ENCODE results near the gene PLEKHA6. TPM values are rescaled to one million over a fixed set of nuclear protein-coding genes. Genes with fewer than 3 reads are reported as not detected.
A peak's percentile ranks its signal among the peaks of the same experiment; 100 is the strongest.
"Not testable (repeated sequence)": the region's sequence is repeated elsewhere in the genome, so short reads cannot be mapped to it uniquely, and the experiment has no call there.

Gene PLEKHA6
- total RNA-seq, 1 experiment from 2014 or later = not detected

- no peaks in the 10 kb centered on the region for H3K36me3 ChIP-seq
- H3K4me3 ChIP-seq = no peak overlapping the region
- no peaks in the 10 kb centered on the region for H3K9me3 ChIP-seq
- no peaks in the 10 kb centered on the region for H3K27me3 ChIP-seq
- peak; percentile 16 for DNase-seq
These were observed 24.6 kb downstream of the PLEKHA6 start for GRCh38 chr1:204335085-204335484.

GRCh38 chr1:204334455-204334854, 25.3 kb downstream of the PLEKHA6 start:
- H3K27me3 ChIP-seq = no peaks in the 10 kb centered on the region
- DNase-seq = no peak
- no peak overlapping the region for H3K4me3 ChIP-seq
- 0 out of 2 replicates have a peak, but pooled peaks cover under 1% of the 10 kb centered on the region for H3K9me3 ChIP-seq
- H3K36me3 ChIP-seq = no peaks in the 10 kb centered on the region

- Histone ChIP-seq H3K9me3 (peaks cover 6% of the 10 kb centered on the region; the same call in 1 of the 2 replicates), H3K27me3 (no peaks in the 10 kb centered on the region), H3K36me3 (no peaks in the 10 kb centered on the region), H3K4me3 (no peak overlapping the region)
- DNase-seq = no peak
These were observed 26.3 kb downstream of the PLEKHA6 start for GRCh38 chr1:204333427-204333826.

GRCh38 chr1:204331847-204332487, 27.8 kb downstream of the PLEKHA6 start:
- DNase-seq = no peak

GRCh38 chr1:204331275-204331674, 28.5 kb downstream of the PLEKHA6 start:
- no peaks in the 10 kb centered on the region for H3K36me3 ChIP-seq
- no peak for DNase-seq
- peaks cover 6% of the 10 kb centered on the region; the same call in 1 of the 2 replicates for H3K9me3 ChIP-seq
- no peaks in the 10 kb centered on the region for H3K27me3 ChIP-seq
- no peak overlapping the region for H3K4me3 ChIP-seq

More at GRCh38 chr1:204331847-204332487, 27.8 kb downstream of the PLEKHA6 start:
- Histone ChIP-seq H3K27me3 (no peaks in the 10 kb centered on the region), H3K4me3 (no peak overlapping the region), H3K36me3 (no peaks in the 10 kb centered on the region), H3K9me3 (peaks cover 6% of the 10 kb centered on the region; the same call in 1 of the 2 replicates)

GRCh38 chr1:204327870-204328269, 31.9 kb downstream of the PLEKHA6 start:
- not testable (repeated sequence) for H3K4me3 ChIP-seq, H3K9me3 ChIP-seq, DNase-seq, H3K27me3 ChIP-seq, H3K36me3 ChIP-seq

GRCh38 chr1:204327359-204327758, 32.4 kb downstream of the PLEKHA6 start:
- Histone ChIP-seq H3K27me3 (no peaks in the 10 kb centered on the region), H3K4me3 (no peak overlapping the region), H3K9me3 (peaks cover 6% of the 10 kb centered on the region; the same call in 1 of the 2 replicates), H3K36me3 (no peaks in the 10 kb centered on the region)
- no peak for DNase-seq

- Histone ChIP-seq H3K27me3 (no peaks in the 10 kb centered on the region), H3K9me3 (peaks cover 6% of the 10 kb centered on the region; the same call in 1 of the 2 replicates), H3K4me3 (no peak overlapping the region), H3K36me3 (no peaks in the 10 kb centered on the region)
- DNase-seq = no peak
These were observed 32.9 kb downstream of the PLEKHA6 start for GRCh38 chr1:204326771-204327300.

- Histone ChIP-seq H3K4me3 (no peak overlapping the region), H3K9me3 (peaks cover 6% of the 10 kb centered on the region; the same call in 1 of the 2 replicates), H3K36me3 (no peaks in the 10 kb centered on the region), H3K27me3 (no peaks in the 10 kb centered on the region)
- DNase-seq = no peak
These were observed 33.8 kb downstream of the PLEKHA6 start for GRCh38 chr1:204325944-204326343.

GRCh38 chr1:204323887-204324286, 35.8 kb downstream of the PLEKHA6 start:
- H3K36me3 ChIP-seq = no peaks in the 10 kb centered on the region
- peak; percentile 62 for DNase-seq
- H3K4me3 ChIP-seq = no peak overlapping the region
- H3K27me3 ChIP-seq = no peaks in the 10 kb centered on the region
- H3K9me3 ChIP-seq = peaks cover under 1% of the 10 kb centered on the region; the same call in 1 of the 2 replicates

GRCh38 chr1:204322339-204322868, 37.3 kb downstream of the PLEKHA6 start:
- Histone ChIP-seq H3K9me3 (no peaks in the 10 kb centered on the region), H3K4me3 (no peak overlapping the region), H3K36me3 (no peaks in the 10 kb centered on the region), H3K27me3 (no peaks in the 10 kb centered on the region)
- DNase-seq = no peak

- H3K36me3 ChIP-seq = no peaks in the 10 kb centered on the region
- no peaks in the 10 kb centered on the region for H3K9me3 ChIP-seq
- no peak overlapping the region for H3K4me3 ChIP-seq
- peak; percentile 62 for DNase-seq
- no peaks in the 10 kb centered on the region for H3K27me3 ChIP-seq
These were observed 38.1 kb downstream of the PLEKHA6 start for GRCh38 chr1:204321665-204322064.

GRCh38 chr1:204321051-204321450, 38.7 kb downstream of the PLEKHA6 start:
- no peaks in the 10 kb centered on the region for H3K27me3 ChIP-seq
- H3K4me3 ChIP-seq = no peak overlapping the region
- H3K9me3 ChIP-seq = no peaks in the 10 kb centered on the region
- H3K36me3 ChIP-seq = no peaks in the 10 kb centered on the region
- no peak for DNase-seq

GRCh38 chr1:204320382-204320804, 39.3 kb downstream of the PLEKHA6 start:
- DNase-seq = peak; percentile 70
- Histone ChIP-seq H3K36me3 (no peaks in the 10 kb centered on the region), H3K9me3 (no peaks in the 10 kb centered on the region), H3K4me3 (no peak overlapping the region), H3K27me3 (no peaks in the 10 kb centered on the region)

GRCh38 chr1:204319462-204319861, 40.3 kb downstream of the PLEKHA6 start:
- H3K4me3 ChIP-seq = no peak overlapping the region
- H3K9me3 ChIP-seq = no peaks in the 10 kb centered on the region
- H3K36me3 ChIP-seq = no peaks in the 10 kb centered on the region
- DNase-seq = peak; percentile 88
- no peaks in the 10 kb centered on the region for H3K27me3 ChIP-seq

GRCh38 chr1:204319027-204319426, 40.7 kb downstream of the PLEKHA6 start:
- Histone ChIP-seq H3K4me3 (no peak overlapping the region), H3K9me3 (no peaks in the 10 kb centered on the region), H3K27me3 (no peaks in the 10 kb centered on the region), H3K36me3 (no peaks in the 10 kb centered on the region)
- no peak for DNase-seq

- no peak overlapping the region for H3K4me3 ChIP-seq
- no peaks in the 10 kb centered on the region for H3K36me3 ChIP-seq
- no peak for DNase-seq
- no peaks in the 10 kb centered on the region for H3K9me3 ChIP-seq
- no peaks in the 10 kb centered on the region for H3K27me3 ChIP-seq
These were observed 41.4 kb downstream of the PLEKHA6 start for GRCh38 chr1:204318324-204318723.

GRCh38 chr1:204317170-204317569, 42.6 kb downstream of the PLEKHA6 start:
- Histone ChIP-seq H3K9me3 (no peaks in the 10 kb centered on the region), H3K27me3 (no peaks in the 10 kb centered on the region), H3K4me3 (no peak overlapping the region), H3K36me3 (no peaks in the 10 kb centered on the region)
- no peak for DNase-seq

Measured in MG63 (cell line).